ENCODE measurements around the gene CCDC171.
"Not testable (repeated sequence)": the region's sequence is repeated elsewhere in the genome, so short reads cannot be mapped to it uniquely, and the experiment has no call there.

The CCDC171 gene

DNA sequence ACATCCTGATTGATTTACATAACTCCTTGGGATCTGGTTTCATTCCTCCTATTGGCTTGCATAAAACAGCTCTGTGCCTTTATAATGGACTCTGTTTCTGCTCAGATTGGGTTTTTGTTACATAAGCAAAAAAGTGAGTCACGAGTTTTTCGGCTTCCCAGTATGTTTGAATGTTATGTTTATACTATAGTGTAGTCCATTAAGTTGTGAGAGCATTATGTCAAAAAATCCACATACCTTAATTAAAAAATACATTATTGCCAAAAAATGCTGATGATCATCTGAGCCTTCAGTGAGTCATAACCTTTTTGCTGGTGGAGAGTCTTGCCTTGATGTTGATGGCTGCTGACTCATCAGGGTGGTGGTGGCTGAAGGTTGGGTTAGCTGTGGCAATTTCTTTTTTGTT is 144.6 kb downstream of the CCDC171 start:
- Mint-ChIP-seq H3K27me3 (ENCODE audit: low read depth) (no peaks in the 10 kb centered on the region), H3K4me1 (ENCODE audit: low read depth) (no peaks in the 10 kb centered on the region), H3K9me3 (no peaks in the 10 kb centered on the region), H3K36me3 (ENCODE audit: low read depth) (no peaks in the 10 kb centered on the region), H3K27ac (no peak overlapping the region), H3K4me3 (no peak overlapping the region)

- H3K9me3 Mint-ChIP-seq; H3K36me3 Mint-ChIP-seq (ENCODE audit: low read depth); H3K4me1 Mint-ChIP-seq (ENCODE audit: low read depth); H3K27me3 Mint-ChIP-seq (ENCODE audit: low read depth); H3K27ac Mint-ChIP-seq; H3K4me3 Mint-ChIP-seq: not testable (repeated sequence)
Observed at GRCh38 chr9:15699876-15700559, 147.2 kb downstream of the CCDC171 start.

- Mint-ChIP-seq H3K4me3 (no peak overlapping the region), H3K9me3 (no peaks in the 10 kb centered on the region), H3K27ac (no peak overlapping the region), H3K27me3 (ENCODE audit: low read depth) (no peaks in the 10 kb centered on the region), H3K4me1 (ENCODE audit: low read depth) (no peaks in the 10 kb centered on the region), H3K36me3 (ENCODE audit: low read depth) (no peaks in the 10 kb centered on the region)
Observed at GRCh38 chr9:15707000-15707399, 154.2 kb downstream of the CCDC171 start.

DNA sequence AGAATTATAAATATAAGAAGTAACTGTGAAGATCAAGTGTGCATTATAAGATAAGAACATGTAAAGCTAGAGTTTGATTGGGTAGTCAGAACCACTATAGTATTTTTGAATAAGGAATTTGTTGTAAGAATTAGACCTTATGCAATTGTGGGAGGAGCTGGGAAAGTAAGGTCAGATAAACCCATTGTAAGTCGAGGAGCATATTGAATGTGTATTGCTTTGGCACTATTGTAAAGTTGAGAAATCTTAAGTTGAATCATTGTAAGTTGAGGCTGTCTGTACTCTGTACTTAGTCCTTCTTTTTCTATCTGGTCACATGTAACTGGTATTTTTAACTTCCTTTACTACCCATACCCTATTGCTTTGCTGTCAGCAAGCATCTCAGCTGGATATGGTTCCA is 158.7 kb downstream of the CCDC171 start:
- Mint-ChIP-seq H3K27ac (no peak overlapping the region), H3K4me3 (no peak overlapping the region), H3K36me3 (ENCODE audit: low read depth) (no peaks in the 10 kb centered on the region), H3K9me3 (no peaks in the 10 kb centered on the region), H3K4me1 (ENCODE audit: low read depth) (no peaks in the 10 kb centered on the region), H3K27me3 (ENCODE audit: low read depth) (no peaks in the 10 kb centered on the region)

GRCh38 chr9:15711931-15712330 is 159.1 kb downstream of the CCDC171 start:
- H3K27ac Mint-ChIP-seq, result no peak overlapping the region
- no peaks in the 10 kb centered on the region for H3K4me1 Mint-ChIP-seq (ENCODE audit: low read depth)
- no peak overlapping the region for H3K4me3 Mint-ChIP-seq
- H3K9me3 Mint-ChIP-seq, result no peaks in the 10 kb centered on the region
- H3K36me3 Mint-ChIP-seq (ENCODE audit: low read depth), result no peaks in the 10 kb centered on the region
- H3K27me3 Mint-ChIP-seq (ENCODE audit: low read depth), result no peaks in the 10 kb centered on the region

GRCh38 chr9:15714746-15715145 is 161.9 kb downstream of the CCDC171 start:
- no peaks in the 10 kb centered on the region for H3K9me3 Mint-ChIP-seq
- no peaks in the 10 kb centered on the region for H3K36me3 Mint-ChIP-seq (ENCODE audit: low read depth)
- H3K4me3 Mint-ChIP-seq, result no peak overlapping the region
- H3K4me1 Mint-ChIP-seq (ENCODE audit: low read depth), result no peaks in the 10 kb centered on the region
- no peaks in the 10 kb centered on the region for H3K27me3 Mint-ChIP-seq (ENCODE audit: low read depth)
- no peak overlapping the region for H3K27ac Mint-ChIP-seq

DNA sequence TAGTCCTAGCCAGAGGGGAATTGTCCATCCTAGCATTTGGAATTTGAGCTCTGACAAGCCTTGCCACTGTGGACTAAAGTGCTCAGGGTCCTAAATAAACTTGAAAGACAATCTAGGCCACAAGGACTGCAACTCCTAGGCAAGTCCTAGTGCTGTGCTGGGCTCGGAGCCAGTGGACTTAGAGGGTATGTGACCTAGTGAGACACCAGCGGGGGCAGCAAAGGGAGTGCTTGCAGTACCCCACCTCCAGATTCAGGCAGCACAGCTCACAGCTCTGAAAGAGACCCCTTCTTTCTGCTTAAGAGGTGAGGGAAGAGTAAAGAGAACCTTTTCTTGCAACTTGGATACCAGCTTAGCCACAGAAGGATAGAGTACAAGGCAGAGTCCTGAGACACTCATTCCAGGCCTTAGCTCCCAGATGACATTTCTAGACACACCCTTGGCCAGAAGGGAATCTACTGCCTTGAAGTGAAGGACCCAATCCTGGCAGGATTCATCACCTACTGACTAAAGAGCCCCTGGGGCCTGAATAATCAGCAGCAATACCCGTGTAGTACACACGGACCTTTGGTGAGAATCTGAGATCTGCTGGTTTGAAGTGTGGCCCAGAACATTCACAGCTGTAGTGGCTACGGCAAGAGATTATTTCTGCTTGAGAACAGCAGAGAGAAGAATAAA is 164.6 kb downstream of the CCDC171 start:
- H3K9me3 Mint-ChIP-seq, result no peaks in the 10 kb centered on the region
- no peak overlapping the region for H3K4me3 Mint-ChIP-seq
- no peak overlapping the region for H3K27ac Mint-ChIP-seq
- H3K27me3 Mint-ChIP-seq (ENCODE audit: low read depth), result no peaks in the 10 kb centered on the region
- no peaks in the 10 kb centered on the region for H3K4me1 Mint-ChIP-seq (ENCODE audit: low read depth)
- no peaks in the 10 kb centered on the region for H3K36me3 Mint-ChIP-seq (ENCODE audit: low read depth)

DNA sequence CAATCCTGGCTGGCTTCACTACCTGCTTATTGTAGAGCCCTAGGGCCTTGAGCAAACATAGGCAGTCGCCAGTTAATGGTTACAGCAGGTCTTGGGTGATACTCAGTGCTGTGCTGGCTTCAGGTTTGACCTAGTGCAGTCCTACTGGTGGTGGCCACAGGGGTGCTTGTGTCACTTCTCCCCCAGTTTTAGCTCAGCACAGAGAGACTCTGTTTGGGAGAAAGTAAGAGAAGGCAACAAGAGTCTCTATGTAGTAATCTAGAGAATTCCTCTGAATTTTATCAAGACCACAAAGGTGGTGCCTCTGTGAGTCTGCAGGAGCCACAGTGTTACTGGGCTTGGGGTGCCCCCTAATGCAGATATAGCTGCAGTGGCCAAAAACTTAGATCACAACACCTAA is 165.6 kb downstream of the CCDC171 start:
- Mint-ChIP-seq H3K36me3 (ENCODE audit: low read depth) (no peaks in the 10 kb centered on the region), H3K4me1 (ENCODE audit: low read depth) (no peaks in the 10 kb centered on the region), H3K9me3 (no peaks in the 10 kb centered on the region), H3K27me3 (ENCODE audit: low read depth) (no peaks in the 10 kb centered on the region), H3K27ac (no peak overlapping the region), H3K4me3 (no peak overlapping the region)

DNA sequence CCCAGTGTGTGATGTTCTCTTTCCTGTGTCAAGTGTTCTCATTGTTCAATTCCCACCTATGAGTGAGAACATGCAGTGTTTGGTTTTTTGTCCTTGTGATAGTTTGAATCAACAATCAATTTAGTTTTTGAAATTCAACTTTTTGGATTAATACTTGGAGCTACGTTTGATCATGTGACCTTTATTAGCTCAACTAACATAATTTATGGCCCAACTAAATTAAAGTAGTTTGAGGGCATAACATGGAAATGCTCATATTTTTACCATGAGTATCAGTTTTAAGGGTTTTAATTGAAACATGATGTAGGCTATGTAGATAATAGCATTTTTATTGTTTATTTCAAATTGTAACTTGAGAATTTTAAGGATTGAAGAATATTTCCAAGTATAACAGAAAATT is 168.0 kb downstream of the CCDC171 start:
- Mint-ChIP-seq H3K4me3 (no peak overlapping the region), H3K36me3 (ENCODE audit: low read depth) (no peaks in the 10 kb centered on the region), H3K9me3 (no peaks in the 10 kb centered on the region), H3K27me3 (ENCODE audit: low read depth) (no peaks in the 10 kb centered on the region), H3K27ac (no peak overlapping the region), H3K4me1 (ENCODE audit: low read depth) (no peaks in the 10 kb centered on the region)

GRCh38 chr9:15722888-15723287 is 170.0 kb downstream of the CCDC171 start:
- Mint-ChIP-seq H3K27me3 (ENCODE audit: low read depth) (no peaks in the 10 kb centered on the region), H3K36me3 (ENCODE audit: low read depth) (no peaks in the 10 kb centered on the region), H3K4me1 (ENCODE audit: low read depth) (no peaks in the 10 kb centered on the region), H3K9me3 (no peaks in the 10 kb centered on the region), H3K4me3 (no peak overlapping the region), H3K27ac (no peak overlapping the region)

GRCh38 chr9:15724016-15724415 is 171.2 kb downstream of the CCDC171 start:
- H3K27ac Mint-ChIP-seq, result no peak overlapping the region
- H3K27me3 Mint-ChIP-seq (ENCODE audit: low read depth), result no peaks in the 10 kb centered on the region
- no peaks in the 10 kb centered on the region for H3K4me1 Mint-ChIP-seq (ENCODE audit: low read depth)
- H3K4me3 Mint-ChIP-seq, result no peak overlapping the region
- H3K9me3 Mint-ChIP-seq, result no peaks in the 10 kb centered on the region
- H3K36me3 Mint-ChIP-seq (ENCODE audit: low read depth), result no peaks in the 10 kb centered on the region

DNA sequence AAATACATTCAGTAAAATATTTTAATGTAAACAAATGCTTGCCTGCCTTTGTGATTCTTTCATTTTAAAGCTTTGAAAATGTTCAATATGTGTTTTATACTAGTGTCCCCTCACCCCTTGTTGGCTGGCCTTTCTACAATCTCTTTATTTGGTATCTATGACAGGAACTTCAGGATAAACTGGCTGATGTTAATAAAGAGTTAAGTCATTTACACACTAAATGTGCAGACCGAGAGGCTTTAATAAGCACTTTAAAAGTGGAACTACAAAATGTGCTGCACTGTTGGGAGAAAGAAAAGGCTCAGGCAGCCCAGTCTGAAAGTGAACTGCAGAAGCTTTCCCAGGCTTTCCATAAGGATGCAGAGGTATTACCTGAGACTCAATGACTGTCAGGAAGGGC is 171.8 kb downstream of the CCDC171 start:
- H3K4me1 Mint-ChIP-seq (ENCODE audit: low read depth), result no peaks in the 10 kb centered on the region
- no peaks in the 10 kb centered on the region for H3K9me3 Mint-ChIP-seq
- H3K4me3 Mint-ChIP-seq, result no peak overlapping the region
- no peak overlapping the region for H3K27ac Mint-ChIP-seq
- no peaks in the 10 kb centered on the region for H3K27me3 Mint-ChIP-seq (ENCODE audit: low read depth)
- H3K36me3 Mint-ChIP-seq (ENCODE audit: low read depth), result no peaks in the 10 kb centered on the region

- H3K4me1 Mint-ChIP-seq (ENCODE audit: low read depth), result no peaks in the 10 kb centered on the region
- H3K27ac Mint-ChIP-seq, result no peak overlapping the region
- no peaks in the 10 kb centered on the region for H3K27me3 Mint-ChIP-seq (ENCODE audit: low read depth)
- no peaks in the 10 kb centered on the region for H3K36me3 Mint-ChIP-seq (ENCODE audit: low read depth)
- H3K9me3 Mint-ChIP-seq, result no peaks in the 10 kb centered on the region
- H3K4me3 Mint-ChIP-seq, result no peak overlapping the region
Observed at GRCh38 chr9:15725953-15726352, 173.1 kb downstream of the CCDC171 start.

DNA sequence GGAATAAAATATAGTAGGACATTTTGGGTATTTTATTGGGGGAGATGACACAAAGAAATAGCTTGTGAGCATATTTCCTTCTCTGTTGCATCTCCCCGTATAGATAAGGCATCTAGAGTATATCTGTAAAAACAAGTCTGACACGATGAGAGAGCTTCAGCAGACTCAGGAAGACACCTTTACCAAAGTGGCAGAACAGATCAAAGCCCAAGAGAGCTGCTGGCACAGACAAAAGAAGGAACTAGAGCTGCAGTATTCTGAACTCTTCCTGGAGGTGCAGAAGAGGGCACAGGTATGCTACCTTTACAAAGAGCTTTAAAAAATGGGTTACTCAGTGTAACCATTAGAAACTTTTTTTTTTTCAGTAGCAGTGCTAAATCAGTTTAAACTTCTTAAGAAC is 176.7 kb downstream of the CCDC171 start:
- Mint-ChIP-seq H3K9me3 (no peaks in the 10 kb centered on the region), H3K27ac (no peak overlapping the region), H3K4me3 (no peak overlapping the region), H3K36me3 (ENCODE audit: low read depth) (no peaks in the 10 kb centered on the region), H3K4me1 (ENCODE audit: low read depth) (no peaks in the 10 kb centered on the region), H3K27me3 (ENCODE audit: low read depth) (no peaks in the 10 kb centered on the region)

GRCh38 chr9:15735083-15735857 is 182.4 kb downstream of the CCDC171 start:
- Mint-ChIP-seq H3K27ac (no peak overlapping the region), H3K4me1 (ENCODE audit: low read depth) (no peaks in the 10 kb centered on the region), H3K36me3 (ENCODE audit: low read depth) (no peaks in the 10 kb centered on the region), H3K9me3 (no peaks in the 10 kb centered on the region), H3K4me3 (no peak overlapping the region), H3K27me3 (ENCODE audit: low read depth) (no peaks in the 10 kb centered on the region)

All from T-helper 1 cell treated with Interleukin-12 subunit alpha and Interleukin-12 subunit beta and Interleukin-4 antibody, amounts not matched to agents 30 μg/mL and 1 μg/mL, for 36 hours (primary cell).